Measurements from ENCODE around the gene ORMDL3.
"Not testable (repeated sequence)": the region's sequence is repeated elsewhere in the genome, so short reads cannot be mapped to it uniquely, and the experiment has no call there.

The ORMDL3 gene

DNA sequence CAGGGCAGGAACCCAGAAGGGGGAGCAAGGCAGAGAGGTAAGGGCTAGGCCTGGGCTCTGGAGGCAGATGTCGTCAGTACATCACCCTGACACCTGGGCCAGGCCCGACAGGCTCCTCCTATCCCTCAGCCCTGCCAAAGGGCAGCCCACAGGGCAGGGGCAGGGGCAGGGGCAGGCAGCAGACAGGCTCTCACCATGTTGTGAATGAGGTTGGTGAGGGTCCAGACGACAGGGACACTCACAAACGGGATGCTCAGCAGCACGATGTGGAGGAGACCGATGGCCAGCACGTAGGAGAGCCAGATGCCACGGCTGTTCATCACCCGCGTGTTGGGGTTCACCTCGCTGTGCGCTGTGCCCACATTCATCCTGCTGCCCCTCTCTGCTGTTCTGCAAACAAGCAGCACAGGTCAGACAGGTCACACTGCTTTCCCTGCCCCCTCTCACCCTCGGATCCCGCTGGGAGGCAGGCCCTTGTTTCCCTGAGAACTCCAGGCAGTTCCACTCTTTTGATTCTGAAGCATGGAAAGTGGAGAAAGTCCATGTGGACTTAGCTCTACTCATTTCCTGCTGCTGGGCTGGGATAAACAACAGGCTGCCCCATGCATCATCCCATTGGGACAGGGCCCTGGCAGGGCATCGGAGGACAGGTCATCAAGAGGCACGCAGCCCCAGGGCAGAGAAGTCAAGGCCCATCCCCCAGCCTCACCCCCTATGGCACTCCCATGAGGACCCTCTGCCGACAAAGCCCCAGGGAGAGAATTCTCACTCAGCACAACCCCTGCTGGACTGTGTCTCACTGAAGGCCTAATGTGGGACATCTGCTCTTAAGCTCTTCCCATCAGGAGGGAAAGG is 3.3 kb downstream of the ORMDL3 start:
- no peak for DNase-seq

- no peak for DNase-seq
Observed at GRCh38 chr17:39923230-39923629, 4.2 kb downstream of the ORMDL3 start.

GRCh38 chr17:39922006-39922405 is 5.4 kb downstream of the ORMDL3 start:
- no peak for DNase-seq

- peak in 1 of 2 donors; percentile 18 for DNase-seq
Observed at GRCh38 chr17:39921323-39921722, 6.1 kb downstream of the ORMDL3 start.

DNA sequence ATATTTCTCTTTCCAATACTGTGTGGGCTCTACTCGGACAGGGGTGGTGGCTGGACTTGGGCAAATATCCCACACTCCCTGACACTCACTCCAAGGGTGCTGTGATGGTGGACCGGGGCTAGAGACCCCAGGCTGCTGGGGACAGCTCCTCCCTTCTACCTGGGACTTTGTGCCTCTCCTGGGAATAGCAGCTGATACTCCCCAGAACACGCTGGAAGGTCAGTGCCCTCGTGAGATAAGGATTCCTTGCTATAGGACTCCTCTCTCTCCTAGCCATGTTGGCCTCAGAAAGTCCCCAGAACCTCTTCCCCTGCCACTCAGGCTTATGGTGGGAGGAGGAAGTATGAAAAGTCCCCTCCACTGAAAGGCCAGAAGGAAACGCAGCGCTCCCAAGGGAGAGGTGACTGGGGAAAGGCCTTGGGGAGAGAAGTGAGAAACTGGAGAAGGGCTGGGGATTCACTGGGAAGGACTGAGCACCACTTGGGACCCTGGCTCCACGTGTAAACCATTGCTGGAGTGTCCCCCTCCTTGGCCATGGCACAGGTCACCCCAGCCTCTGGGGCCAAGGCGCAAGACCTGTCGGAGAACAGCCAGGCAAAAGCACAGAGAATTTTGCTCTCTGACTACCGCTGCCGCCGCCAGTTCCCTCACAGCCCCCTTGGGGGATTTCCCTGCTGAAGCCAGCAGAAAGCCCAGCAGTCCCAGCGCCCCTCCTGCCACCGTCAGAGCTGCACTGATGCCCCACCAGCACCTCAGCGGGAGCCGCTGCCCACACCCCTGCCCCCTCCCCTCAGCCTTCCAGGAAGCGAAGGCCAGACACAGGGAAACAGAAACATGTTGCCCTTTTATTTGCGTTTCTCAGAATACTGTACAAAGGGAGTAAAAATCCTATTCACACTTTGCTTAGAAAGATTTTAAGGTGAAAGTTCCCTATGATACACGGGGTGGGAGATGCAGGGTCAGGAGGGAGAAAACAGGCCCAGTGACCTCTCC is 6.9 kb downstream of the ORMDL3 start:
- DNase-seq, result no peak

GRCh38 chr17:39919087-39919683 is 8.2 kb downstream of the ORMDL3 start:
- DNase-seq, result no peak

DNA sequence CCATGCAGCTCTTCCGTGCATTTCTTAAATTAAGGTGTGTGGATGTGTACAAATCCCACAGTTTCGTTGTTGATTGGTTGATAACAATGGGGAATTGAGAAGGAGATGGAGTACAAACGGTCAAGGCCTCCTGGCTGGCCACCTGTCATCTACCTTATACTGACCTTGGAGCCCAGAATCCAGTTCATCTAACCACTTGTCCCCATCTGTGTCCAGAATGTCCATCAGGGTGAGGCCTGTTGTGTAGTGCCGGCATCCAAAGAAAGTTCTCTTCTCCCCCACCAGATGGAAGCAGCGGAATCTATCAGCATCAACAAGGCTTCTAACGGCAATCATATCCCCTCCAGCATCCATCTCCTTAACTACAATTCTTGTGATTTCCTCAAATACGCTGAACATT is 10.5 kb downstream of the ORMDL3 start:
- DNase-seq, result no peak

- no peak for DNase-seq
Observed at GRCh38 chr17:39915559-39915958, 11.8 kb downstream of the ORMDL3 start.

DNA sequence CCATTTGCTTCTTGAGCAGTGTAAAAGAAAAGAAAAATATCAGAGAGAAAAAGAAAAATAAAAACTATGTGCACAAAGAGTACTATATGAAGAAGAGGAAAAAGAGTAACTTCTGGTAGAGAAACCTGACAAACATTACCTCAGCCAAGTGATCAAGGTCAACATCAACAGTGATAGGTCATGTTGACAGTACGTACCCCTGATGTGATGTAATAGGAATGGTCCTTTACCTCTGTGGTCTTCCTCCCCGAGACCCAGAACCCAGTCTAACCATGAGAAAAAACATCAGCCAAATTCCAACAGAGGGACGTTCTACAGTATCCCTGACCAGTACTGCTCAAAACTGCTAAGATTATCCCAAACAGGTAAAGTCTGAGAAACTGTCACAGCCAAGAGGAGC is 13.4 kb downstream of the ORMDL3 start:
- no peak for DNase-seq

DNA sequence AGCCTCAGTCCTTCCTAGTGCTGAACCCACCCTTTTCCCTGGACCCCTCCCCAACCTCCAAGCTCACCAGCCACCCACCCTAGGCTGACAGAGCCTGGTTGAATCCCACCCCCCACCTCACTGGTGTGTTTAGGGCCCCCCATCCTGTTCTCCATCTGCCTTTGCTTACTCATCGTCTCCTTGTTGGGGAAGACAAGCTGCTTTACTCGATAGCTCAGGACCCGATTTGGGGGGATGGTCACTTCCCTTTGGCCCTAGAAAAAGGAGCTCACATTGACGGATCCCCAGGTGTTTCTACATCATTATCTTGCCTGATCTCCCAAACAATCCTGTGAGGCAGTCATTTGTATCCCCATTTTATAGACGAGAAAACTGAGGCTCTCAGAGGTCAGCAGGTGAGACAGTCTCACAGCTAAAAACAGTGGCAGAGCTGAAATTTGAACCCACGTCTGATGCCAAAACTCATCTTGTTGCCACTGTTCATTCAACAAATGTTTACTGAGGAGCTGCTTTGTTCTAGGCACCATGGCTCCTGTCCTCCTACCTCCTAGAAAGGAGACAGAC is 18.5 kb downstream of the ORMDL3 start:
- no peak for DNase-seq

DNA sequence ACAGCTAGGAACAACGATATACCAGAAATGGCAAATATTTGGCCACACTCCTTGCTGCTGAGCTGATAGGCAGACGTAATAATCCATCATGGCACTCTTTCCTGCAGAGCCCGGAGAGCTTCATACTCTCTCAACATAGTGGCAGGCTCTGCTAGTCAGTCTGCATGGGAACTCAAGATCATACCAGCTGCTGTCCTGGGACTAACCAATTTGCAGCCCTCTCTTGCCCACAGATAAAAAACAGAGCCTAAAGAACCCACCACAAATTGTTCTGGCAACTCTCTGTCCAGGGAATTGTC is 22.5 kb downstream of the ORMDL3 start:
- no peak for DNase-seq

DNA sequence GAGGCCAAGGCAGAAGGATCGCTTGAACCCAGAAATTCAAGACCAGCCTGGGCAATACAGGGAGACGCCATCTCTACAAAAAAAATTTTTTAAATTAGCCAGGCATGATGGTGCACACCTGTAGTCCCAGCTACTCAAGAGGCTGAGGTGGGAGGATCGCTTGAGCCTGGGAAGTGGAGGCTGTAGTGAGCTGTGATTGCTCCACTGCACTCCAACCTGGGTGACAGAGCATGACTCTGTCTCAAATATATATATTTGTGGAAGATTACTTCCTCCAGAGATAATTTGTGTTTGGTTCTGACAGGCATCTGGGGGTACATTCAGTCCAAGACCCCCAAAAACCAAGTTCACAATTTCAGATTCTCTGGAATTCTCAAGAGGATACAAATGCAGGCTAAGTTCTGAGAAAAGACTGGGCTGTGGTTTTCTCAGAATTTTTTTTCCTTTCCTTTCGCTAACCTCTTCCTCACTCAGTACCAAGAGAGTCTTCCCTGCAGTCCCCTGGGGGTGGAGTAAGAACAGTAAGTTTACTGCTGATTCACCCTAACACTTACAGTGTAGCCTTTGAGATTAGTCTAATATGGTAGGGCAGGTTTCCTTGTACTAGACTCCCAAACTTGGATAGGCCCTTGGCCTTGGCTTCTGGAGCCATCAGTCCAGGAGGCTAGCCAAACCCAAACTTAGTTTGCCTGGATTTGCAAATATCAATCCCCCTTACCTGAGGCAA is 24.1 kb downstream of the ORMDL3 start:
- DNase-seq, result no peak

- not testable (repeated sequence) for DNase-seq
Observed at GRCh38 chr17:39902027-39902426, 25.4 kb downstream of the ORMDL3 start.

GRCh38 chr17:39899215-39899614 is 28.2 kb downstream of the ORMDL3 start:
- no peak for DNase-seq

DNA sequence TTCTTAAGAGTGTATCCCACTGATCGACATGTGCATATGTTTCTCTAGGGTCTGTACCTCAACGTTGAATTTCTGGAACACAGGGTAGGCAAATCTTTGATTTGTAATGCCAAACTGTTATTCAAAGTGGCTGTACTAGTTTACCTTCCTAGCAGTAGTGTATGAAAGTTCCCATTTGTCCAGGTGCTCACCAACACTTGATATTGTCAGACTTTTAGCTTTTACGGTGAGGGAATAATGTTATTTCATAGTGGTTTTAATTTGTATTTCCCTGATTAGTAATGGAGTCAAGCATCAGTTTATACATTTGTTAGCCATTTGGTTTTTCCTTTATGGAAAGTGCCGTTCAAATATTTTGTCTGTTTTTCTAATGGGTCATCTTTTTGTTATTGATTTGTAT is 29.3 kb downstream of the ORMDL3 start:
- no peak for DNase-seq

DNA sequence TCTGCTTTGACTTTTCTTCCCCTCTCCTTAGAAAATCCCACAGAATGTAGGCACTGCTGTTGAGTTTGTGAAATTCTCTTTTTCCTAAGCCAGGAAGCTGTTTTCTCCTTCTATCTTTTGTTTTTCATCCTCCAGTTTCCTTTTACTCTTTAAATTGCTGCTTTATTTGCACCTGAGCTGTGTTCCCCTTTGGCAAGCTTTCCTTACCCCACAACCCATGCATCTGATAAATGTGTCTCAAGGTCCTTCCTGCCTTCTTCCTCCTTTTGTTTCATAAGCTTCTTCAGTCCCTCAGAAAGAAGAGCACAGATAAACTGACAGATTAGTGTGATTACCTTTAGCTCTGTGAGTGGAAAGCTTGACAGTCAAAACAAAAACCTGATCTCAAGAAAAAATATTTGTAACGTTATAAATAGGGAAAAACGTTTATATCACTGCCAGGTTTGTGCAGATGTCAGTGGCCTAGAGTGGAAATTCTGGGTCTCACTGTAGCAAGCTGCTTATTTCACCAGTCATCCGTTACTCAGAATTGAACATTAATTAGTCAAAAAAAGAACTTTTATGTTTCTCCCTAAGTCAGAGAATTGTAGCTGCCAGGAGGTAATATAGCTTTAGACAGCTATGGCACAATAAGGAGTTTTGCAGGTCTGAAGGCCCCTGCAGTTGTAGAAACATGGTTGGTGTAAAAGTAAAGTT is 32.6 kb downstream of the ORMDL3 start:
- DNase-seq, result no peak

- DNase-seq, result no peak
Observed at GRCh38 chr17:39889200-39889599, 38.2 kb downstream of the ORMDL3 start.

- no peak for DNase-seq
Observed at GRCh38 chr17:39887078-39887477, 40.3 kb downstream of the ORMDL3 start.

- DNase-seq, result not testable (repeated sequence)
Observed at GRCh38 chr17:39886102-39886501, 41.3 kb downstream of the ORMDL3 start.

DNA sequence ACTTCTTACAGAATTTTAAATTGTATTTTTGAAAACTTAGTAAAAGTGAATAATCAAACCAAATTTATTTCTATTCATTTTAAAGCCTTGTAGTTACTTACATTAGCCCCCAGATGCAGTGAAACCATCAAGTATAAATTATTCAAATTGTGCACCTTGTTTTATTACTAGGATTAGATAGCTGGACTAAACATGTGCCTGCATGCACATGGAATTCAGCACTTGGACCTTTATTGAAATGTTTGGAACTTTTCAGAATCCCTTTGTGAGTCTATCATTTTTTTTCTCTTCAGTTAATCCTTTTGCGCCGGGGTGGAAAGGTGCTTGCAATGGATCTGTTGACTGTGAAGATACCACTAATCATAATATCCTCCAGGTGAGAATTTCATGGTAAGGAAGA is 54.6 kb downstream of the ORMDL3 start:
- no peak for DNase-seq

- no peak for DNase-seq
Observed at GRCh38 chr17:39871801-39872200, 55.6 kb downstream of the ORMDL3 start.

Data from inflammatory macrophage (primary cell).